Cardiac fibroblast (primary cell): ENCODE measurements around the gene GRID2.
A peak's percentile ranks its signal among the peaks of the same experiment; 100 is the strongest.

Source experiments
- DNase-seq, 2 donors: peaks; one replicate each; pipeline versions ENCODE4 v3.0.0 to v3.0.0-alpha.2; 2010; ENCODE audit warnings: low read depth in 2 of 2
- H3K4me3 ChIP-seq, 2 donors: replicated peaks in 1 of 2; 1 replicate in 1 of 2; 2 replicates in 1 of 2; pipeline ENCODE4 v1.5.1; 2011; ENCODE audit warnings: low read depth in 2 of 2, low read length in 2 of 2, mild to moderate bottlenecking in 2 of 2, moderate library complexity in 1 of 2
- TF ChIP-seq, protein P1 (sequence below): IDR thresholded peaks from one replicate; pipeline ENCODE4 v1.5.1; 2011; ENCODE audit warnings: low read depth, mild to moderate bottlenecking, low read length, inconsistent platforms

GRID2 gene

GRCh38 chr4:92615049-92615448 is 311.3 kb downstream of the GRID2 start:
- TF ChIP-seq, protein P1, sequence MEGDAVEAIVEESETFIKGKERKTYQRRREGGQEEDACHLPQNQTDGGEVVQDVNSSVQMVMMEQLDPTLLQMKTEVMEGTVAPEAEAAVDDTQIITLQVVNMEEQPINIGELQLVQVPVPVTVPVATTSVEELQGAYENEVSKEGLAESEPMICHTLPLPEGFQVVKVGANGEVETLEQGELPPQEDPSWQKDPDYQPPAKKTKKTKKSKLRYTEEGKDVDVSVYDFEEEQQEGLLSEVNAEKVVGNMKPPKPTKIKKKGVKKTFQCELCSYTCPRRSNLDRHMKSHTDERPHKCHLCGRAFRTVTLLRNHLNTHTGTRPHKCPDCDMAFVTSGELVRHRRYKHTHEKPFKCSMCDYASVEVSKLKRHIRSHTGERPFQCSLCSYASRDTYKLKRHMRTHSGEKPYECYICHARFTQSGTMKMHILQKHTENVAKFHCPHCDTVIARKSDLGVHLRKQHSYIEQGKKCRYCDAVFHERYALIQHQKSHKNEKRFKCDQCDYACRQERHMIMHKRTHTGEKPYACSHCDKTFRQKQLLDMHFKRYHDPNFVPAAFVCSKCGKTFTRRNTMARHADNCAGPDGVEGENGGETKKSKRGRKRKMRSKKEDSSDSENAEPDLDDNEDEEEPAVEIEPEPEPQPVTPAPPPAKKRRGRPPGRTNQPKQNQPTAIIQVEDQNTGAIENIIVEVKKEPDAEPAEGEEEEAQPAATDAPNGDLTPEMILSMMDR, result no peak
- DNase-seq, result no peak
- H3K4me3 ChIP-seq, result no peak overlapping the region

DNA sequence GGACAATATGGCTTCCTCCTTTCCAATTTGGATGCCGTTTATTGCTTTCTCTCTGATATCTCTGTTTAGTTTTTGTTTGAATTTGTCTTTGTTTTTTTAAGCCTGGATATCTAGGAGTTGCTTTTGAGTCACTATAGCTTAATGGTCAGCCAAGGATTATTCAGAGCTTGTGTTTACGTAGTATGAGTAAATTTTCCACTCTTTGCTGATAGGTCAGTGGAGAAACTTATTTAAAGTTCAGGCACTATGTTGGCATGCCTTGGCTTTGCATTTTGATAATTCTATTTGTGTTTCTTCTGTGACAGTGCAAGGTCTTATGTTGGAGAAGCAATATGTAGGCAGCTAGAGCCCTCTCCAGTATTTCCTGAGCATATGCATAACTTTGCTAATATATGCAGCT is 315.2 kb downstream of the GRID2 start:
- H3K4me3 ChIP-seq, result no peak overlapping the region
- TF ChIP-seq, protein P1, result no peak
- DNase-seq, result peak in 1 of 2 donors; percentile 2

GRCh38 chr4:92629302-92629701 is 325.5 kb downstream of the GRID2 start:
- H3K4me3 ChIP-seq, result no peak overlapping the region
- DNase-seq, result no peak
- TF ChIP-seq, protein P1, result no peak

DNA sequence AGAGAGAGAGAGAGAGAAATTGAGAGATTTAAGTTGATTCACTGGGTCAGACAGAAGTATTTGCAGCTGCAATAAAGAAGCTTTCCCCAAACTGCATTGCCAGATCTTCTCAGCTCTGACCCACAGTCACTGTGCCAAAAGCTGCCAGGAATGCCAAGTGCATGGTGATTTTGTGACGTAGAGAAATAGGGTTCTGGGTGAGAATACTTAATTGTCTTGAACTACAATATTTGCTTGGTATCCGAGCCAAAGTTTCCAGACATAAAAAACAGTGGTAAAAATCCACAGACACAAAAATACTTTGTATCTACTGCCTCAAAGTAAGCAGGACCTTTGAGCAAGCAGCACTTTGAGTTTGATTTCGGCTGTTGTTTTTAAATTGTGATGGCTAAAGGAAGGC is 331.1 kb downstream of the GRID2 start:
- H3K4me3 ChIP-seq, result no peak overlapping the region
- TF ChIP-seq, protein P1, result no peak

GRCh38 chr4:92636038-92636806 is 332.5 kb downstream of the GRID2 start:
- H3K4me3 ChIP-seq, result no peak overlapping the region
- TF ChIP-seq, protein P1, result no peak
- DNase-seq, result no peak

More for the DNA sequence above, 331.1 kb downstream of the GRID2 start:
- peak in 1 of 2 donors; percentile 0 for DNase-seq

- H3K4me3 ChIP-seq, result no peak overlapping the region
- TF ChIP-seq, protein P1, result no peak
- no peak for DNase-seq
Observed at GRCh38 chr4:92641409-92641808, 337.6 kb downstream of the GRID2 start.
